Cardiac muscle cell (in vitro differentiated cells and primary cell): ENCODE data around the gene WDR3. TPM values are rescaled to one million over a fixed set of nuclear protein-coding genes. Genes with fewer than 3 reads are reported as not detected.

Experiments used
- DNase-seq, 2 donors: peaks; one replicate each; pipeline versions ENCODE4 v3.0.0 to v3.0.0-alpha.2; 2010 to 2017; ENCODE audit warnings: low read depth in 1 of 2, low spot score in 1 of 2
- H3K27ac ChIP-seq: fragments of 200-600 bp; sonication (generic); 2 replicates; pipeline ENCODE4 v1.5.1; 2016
- H3K27me3 ChIP-seq: fragments of 200-600 bp; sonication (generic); 2 replicates; pipeline ENCODE4 v1.6.0; 2016; ENCODE audit warnings: control low read depth
- H3K36me3 ChIP-seq: fragments of 200-600 bp; sonication (generic); 2 replicates; pipeline ENCODE4 v1.5.1; 2016; ENCODE audit warnings: control low read depth
- H3K4me1 ChIP-seq: fragments of 200-600 bp; sonication (generic); 2 replicates; pipeline ENCODE4 v1.8.1; 2017; ENCODE audit warnings: low read depth, mild to moderate bottlenecking, mixed run types
- H3K4me3 ChIP-seq: fragments of 200-600 bp; sonication (generic); 2 replicates; pipeline ENCODE4 v1.5.1; 2016; ENCODE audit warnings: mild to moderate bottlenecking
- H3K9me3 ChIP-seq: fragments of 200-600 bp; sonication (generic); 2 replicates; pipeline ENCODE4 v1.5.1; 2017; ENCODE audit warnings: low read depth, mild to moderate bottlenecking, control low read depth
- polyA plus RNA-seq: library from polyadenylated mRNA; unstranded; fragments of >200 nt; fragmentation: Nextera tagmentation; extraction: Ambion mirVana; gene quantifications from 2 replicates; pipeline ENCODE4 v1.2.1, GENCODE V29; 2016
- total RNA-seq: library from RNA; depleted of rRNA; stranded (reverse); fragments of >200 nt; gene quantifications from 2 replicates; pipeline ENCODE4 v1.2.3, GENCODE V29; 2016
- TF ChIP-seq, protein P1 (sequence below): IDR thresholded peaks from 2 replicates; pipeline ENCODE4 v1.5.1; 2012; ENCODE audit warnings: low read depth, mild to moderate bottlenecking, low read length

Gene WDR3
- total and polyA plus RNA-seq, 2 experiments from 2014 or later: 20.8 to 31.5 TPM

GRCh38 chr1:117967881-117968280 lies 38.3 kb downstream of the WDR3 start:
- Histone ChIP-seq H3K36me3 (no peaks in the 10 kb centered on the region), H3K27ac (no peak overlapping the region), H3K27me3 (no peaks in the 10 kb centered on the region), H3K4me3 (no peak overlapping the region), H3K4me1 (no peaks in the 10 kb centered on the region), H3K9me3 (no peaks in the 10 kb centered on the region)
- peak; percentile 2 to 70 for DNase-seq
- TF ChIP-seq, protein P1, sequence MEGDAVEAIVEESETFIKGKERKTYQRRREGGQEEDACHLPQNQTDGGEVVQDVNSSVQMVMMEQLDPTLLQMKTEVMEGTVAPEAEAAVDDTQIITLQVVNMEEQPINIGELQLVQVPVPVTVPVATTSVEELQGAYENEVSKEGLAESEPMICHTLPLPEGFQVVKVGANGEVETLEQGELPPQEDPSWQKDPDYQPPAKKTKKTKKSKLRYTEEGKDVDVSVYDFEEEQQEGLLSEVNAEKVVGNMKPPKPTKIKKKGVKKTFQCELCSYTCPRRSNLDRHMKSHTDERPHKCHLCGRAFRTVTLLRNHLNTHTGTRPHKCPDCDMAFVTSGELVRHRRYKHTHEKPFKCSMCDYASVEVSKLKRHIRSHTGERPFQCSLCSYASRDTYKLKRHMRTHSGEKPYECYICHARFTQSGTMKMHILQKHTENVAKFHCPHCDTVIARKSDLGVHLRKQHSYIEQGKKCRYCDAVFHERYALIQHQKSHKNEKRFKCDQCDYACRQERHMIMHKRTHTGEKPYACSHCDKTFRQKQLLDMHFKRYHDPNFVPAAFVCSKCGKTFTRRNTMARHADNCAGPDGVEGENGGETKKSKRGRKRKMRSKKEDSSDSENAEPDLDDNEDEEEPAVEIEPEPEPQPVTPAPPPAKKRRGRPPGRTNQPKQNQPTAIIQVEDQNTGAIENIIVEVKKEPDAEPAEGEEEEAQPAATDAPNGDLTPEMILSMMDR: no peak

DNA sequence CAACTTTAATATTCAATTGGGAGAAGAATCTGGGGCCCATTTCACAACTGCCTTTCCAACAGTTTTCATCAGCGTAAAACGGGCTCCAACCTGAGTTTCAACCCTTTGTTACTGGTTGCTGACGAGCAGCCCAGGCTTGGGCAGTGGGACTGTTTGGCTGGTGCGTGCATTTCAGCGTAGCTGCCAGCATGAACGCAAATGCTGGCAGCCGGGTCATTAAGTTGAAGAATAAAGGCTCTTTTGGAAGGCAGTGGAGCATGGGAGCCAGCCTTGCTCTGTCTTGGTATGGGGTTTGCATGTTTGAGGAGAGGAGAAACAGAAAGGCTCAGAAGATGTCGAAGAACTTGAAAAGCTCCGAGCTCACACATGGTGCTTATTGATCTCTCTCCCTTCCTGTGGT lies 40.7 kb downstream of the WDR3 start:
- Histone ChIP-seq H3K27me3 (no peaks in the 10 kb centered on the region), H3K4me3 (no peak overlapping the region), H3K4me1 (no peaks in the 10 kb centered on the region), H3K36me3 (no peaks in the 10 kb centered on the region), H3K9me3 (no peaks in the 10 kb centered on the region), H3K27ac (no peak overlapping the region)
- no peak for DNase-seq
- TF ChIP-seq, protein P1: no peak

- no peak overlapping the region for H3K4me3 ChIP-seq
- TF ChIP-seq, protein P1: no peak
- no peaks in the 10 kb centered on the region for H3K36me3 ChIP-seq
- H3K4me1 ChIP-seq: no peaks in the 10 kb centered on the region
- no peaks in the 10 kb centered on the region for H3K9me3 ChIP-seq
- no peak for DNase-seq
- H3K27ac ChIP-seq: no peak overlapping the region
- H3K27me3 ChIP-seq: no peaks in the 10 kb centered on the region
These were observed 42.2 kb downstream of the WDR3 start for GRCh38 chr1:117971777-117972176.

- Histone ChIP-seq H3K9me3 (no peaks in the 10 kb centered on the region), H3K36me3 (no peaks in the 10 kb centered on the region), H3K4me3 (no peak overlapping the region), H3K4me1 (no peaks in the 10 kb centered on the region), H3K27me3 (no peaks in the 10 kb centered on the region), H3K27ac (no peak overlapping the region)
- TF ChIP-seq, protein P1: no peak
- DNase-seq: no peak
These were observed 46.8 kb downstream of the WDR3 start for GRCh38 chr1:117976381-117976780.

DNA sequence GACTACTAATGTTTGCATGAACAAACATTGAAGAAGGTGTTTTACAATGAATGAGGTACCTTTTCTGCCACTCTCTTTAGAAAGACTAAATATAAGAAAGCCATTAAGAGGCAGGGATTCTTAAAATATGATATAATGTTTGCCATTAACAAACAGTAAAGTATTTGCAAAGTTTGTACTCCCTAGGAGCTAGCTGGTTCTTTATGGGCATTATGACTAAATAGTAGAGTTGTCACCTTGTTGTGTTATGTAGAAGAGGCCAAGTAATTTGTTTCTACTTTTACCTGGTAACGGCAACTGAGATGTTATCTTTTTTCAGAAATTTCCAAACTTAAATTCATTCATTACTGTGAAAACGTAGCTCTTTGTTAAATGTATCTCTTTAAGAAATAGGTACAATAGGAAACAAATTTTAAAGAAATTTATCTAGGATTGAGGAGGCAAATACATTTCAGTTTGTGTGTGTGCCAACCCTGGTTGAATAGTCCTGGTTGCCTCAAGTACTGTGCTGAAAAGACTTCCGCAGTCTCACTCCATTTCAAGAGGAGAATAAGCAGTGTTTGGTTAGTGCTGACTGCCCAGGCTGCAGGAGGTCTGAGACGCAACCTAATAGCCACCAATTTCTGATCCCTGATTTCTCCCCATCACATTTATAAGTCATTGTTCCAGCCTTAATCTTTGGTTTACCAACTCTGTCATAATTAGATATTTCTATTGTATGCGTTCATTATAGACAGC lies 52.1 kb downstream of the WDR3 start:
- TF ChIP-seq, protein P1: no peak
- no peak for DNase-seq
- H3K4me3 ChIP-seq: no peak overlapping the region
- H3K27me3 ChIP-seq: no peaks in the 10 kb centered on the region
- H3K27ac ChIP-seq: no peak overlapping the region
- no peaks in the 10 kb centered on the region for H3K36me3 ChIP-seq
- no peaks in the 10 kb centered on the region for H3K9me3 ChIP-seq
- no peaks in the 10 kb centered on the region for H3K4me1 ChIP-seq
